MM.1S (cell line): ENCODE results near the gene MAMLD1.

Experiments used
- EZH2 ChIP-seq: fragments of 300-600 bp; sonication (generic); optimal IDR thresholded peaks from 2 replicates; pipeline ENCODE3; 2017; ENCODE audit warnings: low read depth, mild to moderate bottlenecking, antibody characterized with exemption, low read length, mixed read lengths
- EZH2phosphoT487 ChIP-seq: fragments of 300-600 bp; sonication (generic); IDR thresholded peaks from 2 replicates; pipeline ENCODE4 v1.6.1; 2018; ENCODE audit warnings: antibody characterized with exemption, low read length
- TF ChIP-seq, protein P1 (sequence below): fragments of 300-600 bp; sonication (generic); IDR thresholded peaks from 2 replicates; pipeline ENCODE4 v1.5.1; 2016; ENCODE audit warnings: antibody characterized with exemption, low read length, mixed read lengths

- no peak for TF ChIP-seq EZH2
- TF ChIP-seq, protein P1, sequence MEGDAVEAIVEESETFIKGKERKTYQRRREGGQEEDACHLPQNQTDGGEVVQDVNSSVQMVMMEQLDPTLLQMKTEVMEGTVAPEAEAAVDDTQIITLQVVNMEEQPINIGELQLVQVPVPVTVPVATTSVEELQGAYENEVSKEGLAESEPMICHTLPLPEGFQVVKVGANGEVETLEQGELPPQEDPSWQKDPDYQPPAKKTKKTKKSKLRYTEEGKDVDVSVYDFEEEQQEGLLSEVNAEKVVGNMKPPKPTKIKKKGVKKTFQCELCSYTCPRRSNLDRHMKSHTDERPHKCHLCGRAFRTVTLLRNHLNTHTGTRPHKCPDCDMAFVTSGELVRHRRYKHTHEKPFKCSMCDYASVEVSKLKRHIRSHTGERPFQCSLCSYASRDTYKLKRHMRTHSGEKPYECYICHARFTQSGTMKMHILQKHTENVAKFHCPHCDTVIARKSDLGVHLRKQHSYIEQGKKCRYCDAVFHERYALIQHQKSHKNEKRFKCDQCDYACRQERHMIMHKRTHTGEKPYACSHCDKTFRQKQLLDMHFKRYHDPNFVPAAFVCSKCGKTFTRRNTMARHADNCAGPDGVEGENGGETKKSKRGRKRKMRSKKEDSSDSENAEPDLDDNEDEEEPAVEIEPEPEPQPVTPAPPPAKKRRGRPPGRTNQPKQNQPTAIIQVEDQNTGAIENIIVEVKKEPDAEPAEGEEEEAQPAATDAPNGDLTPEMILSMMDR, result no peak
- TF ChIP-seq EZH2phosphoT487, result no peak
These were observed 4.5 kb upstream of the MAMLD1 start for GRCh38 chrX:150358651-150359050.
